Endodermal cell (in vitro differentiated cells): Measurements from ENCODE around the gene MPRIP. TPM values are rescaled to one million over a fixed set of nuclear protein-coding genes. Genes with fewer than 3 reads are reported as not detected.

Source experiments
- DNase-seq: peaks from one replicate; pipeline ENCODE4 v3.0.0-alpha.2; 2017
- H3K27ac ChIP-seq: 2 replicates; pipeline ENCODE4 v1.5.1; 2013; ENCODE audit warnings: mild to moderate bottlenecking, low read depth, low read length, moderate library complexity
- H3K27me3 ChIP-seq: 2 replicates; pipeline ENCODE4 v1.6.1; 2013; ENCODE audit warnings: mild to moderate bottlenecking, low read length, moderate library complexity; ENCODE audit not compliant: insufficient read depth, control insufficient read depth, poor library complexity, severe bottlenecking
- H3K36me3 ChIP-seq: 2 replicates; pipeline ENCODE4 v1.7.0; 2013; ENCODE audit warnings: mild to moderate bottlenecking, low read length, moderate library complexity; ENCODE audit not compliant: control insufficient read depth, insufficient read depth
- H3K4me1 ChIP-seq: one replicate; pipeline ENCODE4 v1.7.0; 2013; ENCODE audit warnings: low read length; ENCODE audit not compliant: control insufficient read depth, insufficient read depth
- H3K4me3 ChIP-seq: 2 replicates; pipeline ENCODE4 v1.5.1; 2013; ENCODE audit warnings: mild to moderate bottlenecking, low read length, moderate library complexity
- H3K9ac ChIP-seq: 2 replicates; pipeline ENCODE4 v1.6.1; 2013; ENCODE audit warnings: mild to moderate bottlenecking, low read length, moderate library complexity; ENCODE audit not compliant: poor library complexity, severe bottlenecking; ENCODE audit errors: extremely low read depth
- H3K9me3 ChIP-seq: 2 replicates; pipeline ENCODE4 v1.6.1; 2013; ENCODE audit warnings: mild to moderate bottlenecking, low read length, moderate library complexity; ENCODE audit not compliant: control insufficient read depth
- H3K27ac Mint-ChIP-seq: 2 replicates; pipeline ENCODE4 v1.8.0; 2020; ENCODE audit warnings: mixed read lengths
- H3K27me3 Mint-ChIP-seq: 2 replicates; pipeline ENCODE4 v1.8.0; 2021; ENCODE audit warnings: mild to moderate bottlenecking, mixed read lengths; ENCODE audit not compliant: insufficient read depth
- H3K36me3 Mint-ChIP-seq: 2 replicates; pipeline ENCODE4 v1.8.0; 2020; ENCODE audit warnings: low read depth, mixed read lengths
- H3K4me1 Mint-ChIP-seq: 2 replicates; pipeline ENCODE4 v1.8.0; 2020; ENCODE audit warnings: mixed read lengths
- H3K4me3 Mint-ChIP-seq: 2 replicates; pipeline ENCODE4 v1.8.0; 2020; ENCODE audit warnings: mild to moderate bottlenecking, moderate library complexity, mixed read lengths
- H3K9me3 Mint-ChIP-seq: 2 replicates; pipeline ENCODE4 v1.8.0; 2020; ENCODE audit warnings: mild to moderate bottlenecking, mixed read lengths
- WGBS, 2 experiments: methylation state at CpG; one replicate each; pipeline versions ENCODE4 v1.1.5 to v1.1.7; 2013; ENCODE audit warnings: missing lambda C conversion rate in 2 of 2, mixed read lengths in 1 of 2; ENCODE audit not compliant: insufficient coverage in 1 of 2, insufficient read length in 1 of 2; 5-methylcytosine and 5-hydroxymethylcytosine counted together
- total RNA-seq, 2 donors: library from RNA; stranded (reverse); fragmentation: NEBNext Ultra II Directional in 1 of 2; extraction: Animal tissue kit (Norgen Biotek cat#: 25700) in 1 of 2; gene quantifications; 2 replicates in 1 of 2; 3 replicates in 1 of 2; pipeline ENCODE4 v1.2.1, GENCODE V29; 2021
- TF ChIP-seq, protein P1 (sequence below): fragments of 200-600 bp; sonication (generic); conservative IDR thresholded peaks from 2 replicates; pipeline ENCODE4 v1.5.0; 2021; ENCODE audit warnings: antibody characterized with exemption, mild to moderate bottlenecking

The MPRIP gene
- total RNA-seq, 2 donors from 2014 or later, result 154 to 155 TPM

GRCh38 chr17:17186051-17186450 lies 143.8 kb downstream of the MPRIP start:
- Mint-ChIP-seq H3K27ac (peak overlapping the region; percentile 81), H3K4me3 (no peak overlapping the region)
- 69 to 85% methylated on average over 3 of the region's 3 CpGs for WGBS, 2 experiments

DNA sequence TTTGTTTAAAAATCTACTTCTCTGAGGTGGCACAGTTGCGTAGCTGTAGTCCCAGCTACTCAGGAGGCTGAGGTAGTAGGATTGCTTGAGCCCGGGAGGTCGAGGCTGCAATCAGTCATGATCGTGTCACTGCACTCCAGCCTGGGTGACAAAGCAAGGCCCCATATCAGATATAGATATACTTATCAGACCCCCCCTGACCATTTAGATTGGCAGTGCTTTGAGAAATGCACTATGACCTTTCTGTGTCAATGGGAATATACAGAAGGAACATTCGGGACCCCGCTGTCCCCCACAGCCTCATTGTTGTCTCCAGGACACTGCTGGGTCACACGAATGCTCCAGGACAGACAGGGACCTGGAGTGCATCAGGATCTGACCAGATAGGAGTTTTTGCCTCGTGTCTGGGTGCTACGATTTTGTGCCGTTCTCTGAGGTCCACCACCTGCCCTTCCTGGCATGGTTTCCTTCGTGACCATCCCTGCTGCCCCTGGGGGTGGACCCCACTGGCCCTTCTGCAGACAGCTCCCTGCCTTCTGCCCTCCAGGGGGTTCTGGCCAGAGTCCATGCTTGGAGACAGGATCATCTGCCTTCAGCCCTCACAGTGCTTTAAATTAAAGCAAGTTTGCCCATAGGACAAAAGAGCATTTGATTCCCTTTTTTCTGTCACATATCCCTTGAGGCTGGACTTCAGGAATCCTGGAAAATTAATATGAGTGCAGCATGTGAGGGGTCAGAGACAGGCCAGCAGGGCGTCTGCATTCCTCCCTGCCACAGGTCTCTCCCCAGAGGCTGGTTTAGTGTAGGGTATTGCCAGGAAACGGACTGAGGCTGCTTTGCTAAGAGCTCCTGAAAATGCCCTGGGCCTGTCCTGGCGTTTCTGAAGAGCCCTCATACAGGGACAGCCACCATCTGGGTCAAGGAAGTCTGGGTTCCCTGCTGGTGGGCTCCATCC lies 144.6 kb downstream of the MPRIP start:
- Histone ChIP-seq H3K9me3 (no peaks in the 10 kb centered on the region), H3K36me3 (peaks cover 31% of the 10 kb centered on the region), H3K4me1 (peaks cover 20% of the 10 kb centered on the region), H3K27ac (no peak overlapping the region), H3K4me3 (peak overlapping the region; percentile 48), H3K9ac (peak overlapping the region; percentile 26), H3K27me3 (no peaks in the 10 kb centered on the region)
- WGBS, 2 experiments, result 69 to 84% methylated on average over 12 to 14 of the region's 14 CpGs
- DNase-seq, result peak; percentile 64
- Mint-ChIP-seq H3K27me3 (no peaks in the 10 kb centered on the region), H3K4me3 (no peak overlapping the region), H3K27ac (peak overlapping the region; percentile 81), H3K9me3 (no peaks in the 10 kb centered on the region), H3K4me1 (peaks cover 30% of the 10 kb centered on the region), H3K36me3 (peaks cover 30% of the 10 kb centered on the region)
- TF ChIP-seq, protein P1, sequence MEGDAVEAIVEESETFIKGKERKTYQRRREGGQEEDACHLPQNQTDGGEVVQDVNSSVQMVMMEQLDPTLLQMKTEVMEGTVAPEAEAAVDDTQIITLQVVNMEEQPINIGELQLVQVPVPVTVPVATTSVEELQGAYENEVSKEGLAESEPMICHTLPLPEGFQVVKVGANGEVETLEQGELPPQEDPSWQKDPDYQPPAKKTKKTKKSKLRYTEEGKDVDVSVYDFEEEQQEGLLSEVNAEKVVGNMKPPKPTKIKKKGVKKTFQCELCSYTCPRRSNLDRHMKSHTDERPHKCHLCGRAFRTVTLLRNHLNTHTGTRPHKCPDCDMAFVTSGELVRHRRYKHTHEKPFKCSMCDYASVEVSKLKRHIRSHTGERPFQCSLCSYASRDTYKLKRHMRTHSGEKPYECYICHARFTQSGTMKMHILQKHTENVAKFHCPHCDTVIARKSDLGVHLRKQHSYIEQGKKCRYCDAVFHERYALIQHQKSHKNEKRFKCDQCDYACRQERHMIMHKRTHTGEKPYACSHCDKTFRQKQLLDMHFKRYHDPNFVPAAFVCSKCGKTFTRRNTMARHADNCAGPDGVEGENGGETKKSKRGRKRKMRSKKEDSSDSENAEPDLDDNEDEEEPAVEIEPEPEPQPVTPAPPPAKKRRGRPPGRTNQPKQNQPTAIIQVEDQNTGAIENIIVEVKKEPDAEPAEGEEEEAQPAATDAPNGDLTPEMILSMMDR, result no peak

More at GRCh38 chr17:17186051-17186450, 143.8 kb downstream of the MPRIP start:
- no peaks in the 10 kb centered on the region for H3K27me3 Mint-ChIP-seq
- H3K27ac ChIP-seq, result no peak overlapping the region
- TF ChIP-seq, protein P1, result no peak
- no peak for DNase-seq
- no peaks in the 10 kb centered on the region for H3K27me3 ChIP-seq
- peak overlapping the region; percentile 34 for H3K4me3 ChIP-seq
- H3K36me3 ChIP-seq, result peaks cover 35% of the 10 kb centered on the region
- peak overlapping the region; percentile 26 for H3K9ac ChIP-seq
- no peaks in the 10 kb centered on the region for H3K9me3 Mint-ChIP-seq
- peaks cover 36% of the 10 kb centered on the region for H3K36me3 Mint-ChIP-seq
- peaks cover 20% of the 10 kb centered on the region for H3K4me1 ChIP-seq
- peaks cover 30% of the 10 kb centered on the region for H3K4me1 Mint-ChIP-seq
- no peaks in the 10 kb centered on the region for H3K9me3 ChIP-seq

DNA sequence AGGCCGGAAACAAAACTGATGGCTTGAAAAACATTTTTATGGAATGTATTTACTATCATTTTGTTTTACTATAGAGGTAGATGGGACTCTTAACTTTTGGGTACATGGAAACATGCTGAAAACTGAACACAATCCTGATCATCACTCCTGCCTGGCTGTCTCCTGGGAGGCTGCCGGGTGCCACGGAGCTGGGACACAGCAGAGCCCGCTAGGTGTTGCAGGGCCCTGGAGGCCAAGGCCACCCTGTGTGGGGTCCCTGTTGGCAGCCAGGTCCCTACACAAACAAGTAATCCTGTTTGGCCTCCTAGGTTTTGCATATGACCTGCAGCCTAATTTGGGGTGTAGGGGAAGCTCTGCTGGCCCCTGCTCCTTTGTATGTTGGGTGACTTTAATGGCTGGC lies 146.3 kb downstream of the MPRIP start:
- Histone ChIP-seq H3K36me3 (peaks cover 17% of the 10 kb centered on the region), H3K9me3 (no peaks in the 10 kb centered on the region), H3K27ac (no peak overlapping the region), H3K4me3 (no peak overlapping the region), H3K9ac (no peak overlapping the region), H3K27me3 (no peaks in the 10 kb centered on the region), H3K4me1 (peaks cover 20% of the 10 kb centered on the region)
- WGBS, 2 experiments, result 87 to 100% methylated on average over 2 to 4 of the region's 4 CpGs
- H3K36me3 Mint-ChIP-seq, result peaks cover 21% of the 10 kb centered on the region
- no peaks in the 10 kb centered on the region for H3K27me3 Mint-ChIP-seq
- H3K9me3 Mint-ChIP-seq, result no peaks in the 10 kb centered on the region
- H3K4me3 Mint-ChIP-seq, result no peak overlapping the region
- TF ChIP-seq, protein P1, result no peak
- H3K4me1 Mint-ChIP-seq, result peaks cover 30% of the 10 kb centered on the region
- no peak overlapping the region for H3K27ac Mint-ChIP-seq
- no peak for DNase-seq
